GM21529 (cell line): Measurements from ENCODE around the gene KIAA1671.

ENCODE experiments used
- ATAC-seq: cut with Tn5 transposase; IDR thresholded peaks from one replicate; pipeline ENCODE4 v1.9.1; 2021; ENCODE audit not compliant: unreplicated experiment

The KIAA1671 gene

DNA sequence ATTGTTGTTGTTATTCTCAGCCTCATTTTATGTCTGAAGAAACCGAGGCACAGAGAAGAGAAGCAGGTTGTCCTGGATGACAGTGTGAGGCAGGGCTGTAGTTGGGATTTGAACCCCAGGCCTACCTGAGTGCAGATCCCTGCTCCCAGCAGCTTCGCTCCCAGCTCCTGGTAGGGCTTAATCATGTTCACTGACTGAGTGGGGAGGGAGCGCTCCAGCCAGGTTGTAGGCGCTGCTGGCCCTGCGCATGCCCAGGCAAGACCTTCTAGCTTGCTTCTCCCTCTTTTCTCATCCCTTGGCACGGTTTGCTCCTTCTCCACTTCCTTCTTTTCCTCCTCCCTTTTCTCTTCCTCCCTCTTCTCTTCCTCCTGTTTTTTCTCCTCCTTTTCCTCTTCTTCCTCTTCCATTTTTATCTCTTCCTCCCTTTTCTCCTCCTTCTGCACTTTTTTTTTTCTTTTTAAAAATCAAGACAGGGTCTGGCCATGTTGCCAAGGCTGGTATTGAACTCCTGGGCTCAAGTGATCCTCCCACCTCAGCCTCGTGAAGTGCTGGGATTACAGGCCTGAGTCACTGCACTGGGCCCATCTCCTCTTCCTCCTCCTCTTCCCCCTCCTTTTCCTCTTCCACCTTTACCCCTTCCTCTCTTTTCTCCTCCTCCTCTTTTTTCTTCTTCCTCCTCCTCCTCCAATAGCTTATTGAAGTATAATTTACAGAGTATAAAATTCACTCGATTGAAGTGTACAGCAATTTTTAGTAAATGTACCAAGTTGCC, 109.3 kb downstream of the KIAA1671 start:
- ATAC-seq = no peak

DNA sequence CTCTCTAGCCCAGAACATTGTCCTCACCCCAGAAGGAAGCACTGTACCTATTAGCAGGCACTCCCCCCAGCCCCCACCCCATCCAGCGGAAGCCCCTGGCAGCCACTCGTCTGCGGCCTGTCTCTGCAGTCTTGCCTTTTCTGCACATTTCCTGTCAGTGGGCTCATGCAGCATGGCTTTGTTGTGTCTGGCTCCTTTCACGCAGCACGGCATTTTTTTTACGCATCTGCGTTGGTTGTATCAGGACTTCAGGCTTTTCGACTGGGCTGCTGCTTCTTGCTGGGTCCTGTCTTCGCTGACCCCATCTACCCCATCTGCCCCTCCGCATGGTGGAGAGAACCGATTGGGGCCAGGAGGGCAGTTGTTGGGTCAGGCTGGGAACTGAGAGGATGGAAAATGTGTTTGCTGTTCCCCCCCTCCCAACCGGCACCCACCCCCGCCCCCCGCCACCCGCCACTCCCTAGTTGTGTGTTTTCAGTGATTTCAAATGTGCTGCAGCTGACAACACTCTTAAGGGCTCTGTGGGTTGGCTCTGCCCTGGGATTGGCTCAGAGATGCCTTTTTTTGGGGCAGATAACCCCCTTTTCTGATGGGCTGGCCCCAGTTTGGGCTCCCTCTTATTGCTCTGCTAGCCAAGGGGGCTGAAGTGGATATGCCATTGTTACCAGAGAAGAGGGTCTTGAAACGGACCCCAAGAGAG, 110.0 kb downstream of the KIAA1671 start:
- ATAC-seq = no peak

- no peak for ATAC-seq
These were observed 112.5 kb downstream of the KIAA1671 start for GRCh38 chr22:25064894-25065560.

DNA sequence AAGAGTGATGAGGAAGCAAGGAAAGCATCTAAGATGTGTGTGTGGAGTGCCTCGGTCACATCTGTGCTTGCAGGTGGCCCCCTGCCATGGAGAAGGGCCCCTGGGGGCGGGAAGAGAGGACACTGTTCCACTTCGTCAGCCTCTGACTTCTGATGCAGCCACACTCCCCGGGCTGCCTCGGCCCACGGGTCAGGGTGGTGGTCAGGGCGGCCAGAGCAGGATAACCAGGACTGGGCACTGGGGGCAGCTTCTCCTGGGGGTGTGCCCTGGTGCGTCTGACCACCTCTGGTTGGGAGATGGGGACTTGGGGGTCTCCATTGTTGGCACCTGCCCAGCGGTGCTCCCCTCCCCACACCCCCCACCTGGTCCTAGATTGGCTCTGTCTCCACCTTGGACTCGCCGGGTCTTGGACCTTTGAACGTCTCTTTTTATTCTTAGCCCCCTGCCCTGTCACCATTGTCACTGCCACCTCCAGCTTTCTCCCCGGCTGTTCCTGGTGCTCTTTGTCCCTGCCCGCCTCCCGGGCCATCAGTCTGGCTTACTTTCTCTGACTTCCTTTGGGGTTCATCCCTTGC, 114.4 kb downstream of the KIAA1671 start:
- no peak for ATAC-seq

GRCh38 chr22:25067851-25068421, 115.4 kb downstream of the KIAA1671 start:
- ATAC-seq = no peak

- no peak for ATAC-seq
These were observed 116.2 kb downstream of the KIAA1671 start for GRCh38 chr22:25068707-25069106.

DNA sequence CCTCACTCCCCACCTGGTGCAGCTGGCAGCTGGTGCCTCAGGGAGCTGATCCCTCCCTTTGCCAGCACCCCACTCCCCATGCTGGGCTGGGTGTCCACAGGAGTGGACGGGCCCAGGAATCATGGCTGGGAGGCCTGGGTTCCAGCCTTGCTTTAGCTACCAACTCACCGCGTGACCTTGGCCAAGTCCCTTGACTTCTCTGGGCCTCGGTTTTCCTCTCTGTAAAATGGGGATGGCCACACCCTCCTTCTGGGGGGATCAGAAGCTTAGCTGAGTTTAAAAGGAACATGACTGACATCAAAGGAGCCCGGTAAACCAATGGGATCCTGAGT, 116.9 kb downstream of the KIAA1671 start:
- ATAC-seq = no peak

DNA sequence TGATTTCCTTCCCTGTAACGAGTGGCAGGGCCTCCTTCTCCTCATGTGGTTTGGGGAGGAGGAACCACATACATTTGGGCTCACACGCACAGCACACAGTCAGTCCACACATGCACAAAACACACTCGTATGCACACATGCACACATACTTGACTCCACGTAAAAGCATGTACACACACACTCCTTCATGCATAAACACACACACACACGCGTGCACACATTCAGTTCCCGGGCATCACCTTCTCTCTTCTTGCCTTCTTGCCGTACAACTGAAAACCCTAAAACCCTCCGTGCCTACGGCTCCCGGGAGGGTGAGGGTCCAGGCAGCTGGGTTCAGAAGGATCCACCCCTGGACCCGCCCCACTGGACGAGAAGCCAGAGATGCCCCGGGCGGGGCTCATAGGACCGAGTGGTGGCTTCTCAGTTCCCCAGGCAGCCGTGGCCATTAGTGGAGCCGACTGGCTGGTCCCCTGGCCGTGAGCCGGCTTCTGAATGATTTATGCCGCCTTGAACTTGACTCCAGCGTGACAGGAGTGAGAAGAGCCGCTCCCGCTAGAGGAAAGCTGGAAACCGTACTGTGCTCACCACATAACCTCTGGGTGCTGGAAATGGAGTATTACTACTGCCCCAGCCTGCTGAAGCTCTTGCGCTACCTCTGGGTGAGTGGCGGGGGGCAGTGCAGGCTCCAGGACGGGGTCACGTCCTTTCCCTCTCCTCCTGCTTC, 117.4 kb downstream of the KIAA1671 start:
- ATAC-seq = no peak

GRCh38 chr22:25070956-25071355, 118.4 kb downstream of the KIAA1671 start:
- ATAC-seq = no peak

DNA sequence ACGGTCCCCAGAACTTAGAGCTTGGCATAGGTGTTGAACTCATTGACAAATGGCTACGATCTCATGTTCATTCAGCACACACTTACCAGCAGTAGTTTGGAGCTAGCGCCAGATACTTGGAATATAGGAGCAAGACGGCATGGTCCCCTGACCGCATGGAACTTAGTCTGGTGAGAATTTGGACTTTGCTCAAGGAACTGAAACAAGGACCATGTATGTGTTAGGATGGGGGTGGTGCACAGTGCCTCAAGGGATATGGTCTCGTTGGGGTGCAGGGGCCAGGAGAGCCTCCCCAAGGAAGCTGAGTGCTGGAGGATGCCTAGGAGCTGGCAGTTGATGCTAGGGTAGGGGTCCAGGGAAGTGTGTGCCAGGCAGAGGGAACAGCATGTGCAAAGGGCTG, 119.2 kb downstream of the KIAA1671 start:
- no peak for ATAC-seq

GRCh38 chr22:25072406-25072805, 119.9 kb downstream of the KIAA1671 start:
- ATAC-seq = no peak

- ATAC-seq = no peak
These were observed 123.8 kb downstream of the KIAA1671 start for GRCh38 chr22:25076336-25076735.

GRCh38 chr22:25077056-25077455, 124.5 kb downstream of the KIAA1671 start:
- ATAC-seq = no peak

GRCh38 chr22:25077964-25078363, 125.4 kb downstream of the KIAA1671 start:
- no peak for ATAC-seq

GRCh38 chr22:25078591-25078990, 126.1 kb downstream of the KIAA1671 start:
- ATAC-seq = no peak

DNA sequence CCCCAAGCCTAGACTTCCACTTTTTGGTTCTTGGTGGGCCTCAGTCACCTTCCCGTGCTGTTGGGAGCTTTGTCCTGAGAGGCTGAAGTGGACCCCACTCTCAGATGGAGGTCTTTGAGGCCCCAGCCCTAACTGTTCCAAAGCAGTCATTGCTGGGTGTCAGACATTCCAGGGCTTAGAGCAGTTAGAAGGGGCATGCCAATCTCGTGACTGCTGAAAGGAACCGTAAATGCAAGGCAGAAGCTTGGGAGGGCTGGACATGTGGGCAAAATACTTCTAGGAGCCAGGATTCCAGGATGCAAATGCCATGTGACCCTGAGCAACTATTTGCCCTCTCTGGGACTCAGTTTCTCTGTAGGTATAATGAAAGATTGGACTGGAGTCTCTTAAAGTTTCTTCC, 128.3 kb downstream of the KIAA1671 start:
- no peak for ATAC-seq

GRCh38 chr22:25081409-25081824, 128.9 kb downstream of the KIAA1671 start:
- ATAC-seq = no peak

GRCh38 chr22:25082096-25082495, 129.6 kb downstream of the KIAA1671 start:
- no peak for ATAC-seq

DNA sequence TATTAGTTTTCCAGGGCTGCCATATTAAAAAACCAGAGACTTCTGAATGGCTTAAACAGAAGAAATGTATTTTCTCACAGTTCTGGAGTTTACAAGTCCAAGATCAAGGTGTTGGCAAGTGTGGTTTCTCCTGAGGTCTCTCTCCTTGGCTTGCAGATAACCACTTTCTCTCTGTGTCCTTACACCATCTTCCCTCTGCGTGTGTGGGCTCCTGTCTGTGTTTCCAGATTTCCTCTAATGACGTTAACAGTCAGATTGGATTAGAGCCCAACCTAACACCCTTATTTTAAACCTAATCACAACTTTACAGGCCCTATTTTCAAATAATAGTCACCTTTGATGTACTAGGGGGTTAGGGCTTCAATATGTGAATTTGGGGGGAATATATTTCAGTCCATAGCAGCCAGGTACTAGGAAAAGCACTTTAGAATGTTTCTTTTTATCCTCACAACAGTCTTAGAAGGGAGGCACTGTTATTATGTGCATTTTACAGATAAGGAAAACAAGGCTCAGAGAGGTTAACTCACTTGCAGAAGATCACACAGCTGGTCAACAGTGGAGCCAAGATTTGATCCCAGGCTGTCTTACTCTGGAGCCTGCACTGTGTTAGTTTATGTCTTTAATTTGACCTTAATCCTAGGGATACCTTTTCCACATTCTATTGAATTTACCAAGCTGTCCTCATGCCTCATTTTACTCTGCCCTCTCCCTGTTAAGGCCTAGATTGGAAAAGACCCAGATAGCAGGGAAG, 130.7 kb downstream of the KIAA1671 start:
- ATAC-seq = no peak

DNA sequence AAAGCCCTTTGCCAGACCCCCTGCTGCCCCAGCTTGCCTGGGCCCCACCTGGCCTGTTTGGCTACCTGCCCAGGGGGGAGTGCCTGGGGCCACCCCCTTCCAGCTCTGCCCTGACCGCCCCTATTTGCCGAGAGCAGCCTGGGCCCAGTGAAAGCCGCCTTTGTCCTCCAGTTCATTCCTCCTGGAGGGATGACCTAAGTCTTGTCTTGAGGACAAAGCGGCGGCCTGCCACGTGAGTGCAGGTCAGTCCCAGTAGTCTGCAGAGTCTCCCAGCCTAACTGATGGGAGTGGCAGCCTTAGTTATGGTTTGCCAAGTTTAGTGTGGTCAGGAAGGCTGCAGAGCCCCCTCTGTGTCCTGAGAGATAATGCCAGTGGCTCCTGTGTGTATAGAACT, 131.3 kb downstream of the KIAA1671 start:
- ATAC-seq = no peak
